HuH-7.5 (cell line): ENCODE results near the gene ITPK1.
"Not testable (repeated sequence)": the region's sequence is repeated elsewhere in the genome, so short reads cannot be mapped to it uniquely, and the experiment has no call there.

Experiments
- DNase-seq: peaks from one replicate; pipeline ENCODE4 v3.0.0; 2011; ENCODE audit warnings: low spot score

ITPK1 gene

DNA sequence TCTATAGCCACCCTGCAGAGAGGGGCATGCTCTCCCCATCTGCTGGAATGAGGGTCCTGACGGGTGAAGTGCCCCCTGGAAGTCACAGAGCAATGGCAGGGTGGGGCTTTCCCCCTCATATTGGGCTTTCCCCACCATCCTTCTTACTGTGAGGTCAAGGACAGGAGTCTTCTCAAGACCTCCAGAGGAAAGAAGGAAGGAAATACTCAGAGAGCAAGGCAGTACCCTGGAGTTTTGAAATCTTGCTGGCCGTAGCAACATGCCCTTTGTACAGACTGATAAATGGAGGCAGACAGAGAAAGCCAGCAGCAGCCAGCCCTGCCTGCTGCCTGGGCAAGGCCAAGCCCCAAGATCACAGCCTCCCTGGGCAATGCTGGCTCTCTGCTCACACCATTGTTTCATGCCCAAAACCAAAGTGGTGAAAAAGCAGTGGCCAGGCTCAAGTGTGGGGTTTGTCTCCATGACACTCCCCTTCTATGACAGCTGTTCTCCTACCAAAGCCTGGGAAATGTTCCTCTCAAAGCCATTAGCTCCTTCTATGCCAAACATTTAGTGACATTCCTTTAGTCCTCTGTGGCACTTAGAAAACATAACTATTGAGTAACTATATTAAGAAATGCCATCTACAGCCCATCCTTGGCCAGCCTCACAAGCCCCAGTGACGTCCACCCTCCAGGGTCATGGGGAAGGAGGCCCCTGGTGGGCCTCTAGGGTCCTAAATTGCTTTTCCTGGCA is 13.2 kb upstream of the ITPK1 start:
- DNase-seq, result no peak

DNA sequence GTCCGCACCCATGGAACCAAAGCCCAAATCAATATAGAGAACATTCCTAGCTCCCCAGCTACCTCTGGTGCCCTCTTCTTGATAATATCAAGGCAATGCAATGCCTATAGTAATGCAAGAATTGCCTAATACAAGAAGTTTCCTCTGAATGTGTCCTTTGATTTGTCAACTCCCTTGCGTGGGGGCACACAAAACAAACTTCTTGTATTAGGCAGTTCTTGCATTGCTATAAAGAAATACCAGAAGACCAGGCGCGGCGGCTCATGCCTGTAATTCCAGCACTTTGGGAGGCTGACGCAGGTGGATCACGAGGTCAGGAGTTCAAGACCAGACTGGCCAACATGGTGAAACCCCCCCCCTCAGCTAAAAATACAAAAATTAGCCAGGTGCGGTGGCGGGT is 10.4 kb upstream of the ITPK1 start:
- DNase-seq, result no peak

DNA sequence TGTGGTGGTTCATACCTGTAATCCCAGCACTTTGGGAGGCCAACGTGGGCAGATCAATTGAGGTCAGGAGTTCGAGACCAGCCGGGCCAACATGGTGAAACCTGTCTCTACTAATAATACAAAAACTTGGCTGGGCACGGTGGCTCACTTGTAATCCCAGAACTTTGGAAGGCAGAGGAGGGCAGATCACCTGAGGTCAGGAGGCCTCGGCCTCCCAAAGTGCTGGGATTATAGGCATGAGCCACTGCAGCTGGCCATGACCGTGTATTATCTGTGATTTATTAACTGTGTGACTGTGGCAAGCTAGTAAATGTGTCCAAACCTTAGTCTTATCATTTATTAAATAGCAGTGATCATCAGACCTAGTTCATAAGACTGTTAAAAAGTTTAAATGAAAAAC is 7.1 kb upstream of the ITPK1 start:
- DNase-seq, result no peak

DNA sequence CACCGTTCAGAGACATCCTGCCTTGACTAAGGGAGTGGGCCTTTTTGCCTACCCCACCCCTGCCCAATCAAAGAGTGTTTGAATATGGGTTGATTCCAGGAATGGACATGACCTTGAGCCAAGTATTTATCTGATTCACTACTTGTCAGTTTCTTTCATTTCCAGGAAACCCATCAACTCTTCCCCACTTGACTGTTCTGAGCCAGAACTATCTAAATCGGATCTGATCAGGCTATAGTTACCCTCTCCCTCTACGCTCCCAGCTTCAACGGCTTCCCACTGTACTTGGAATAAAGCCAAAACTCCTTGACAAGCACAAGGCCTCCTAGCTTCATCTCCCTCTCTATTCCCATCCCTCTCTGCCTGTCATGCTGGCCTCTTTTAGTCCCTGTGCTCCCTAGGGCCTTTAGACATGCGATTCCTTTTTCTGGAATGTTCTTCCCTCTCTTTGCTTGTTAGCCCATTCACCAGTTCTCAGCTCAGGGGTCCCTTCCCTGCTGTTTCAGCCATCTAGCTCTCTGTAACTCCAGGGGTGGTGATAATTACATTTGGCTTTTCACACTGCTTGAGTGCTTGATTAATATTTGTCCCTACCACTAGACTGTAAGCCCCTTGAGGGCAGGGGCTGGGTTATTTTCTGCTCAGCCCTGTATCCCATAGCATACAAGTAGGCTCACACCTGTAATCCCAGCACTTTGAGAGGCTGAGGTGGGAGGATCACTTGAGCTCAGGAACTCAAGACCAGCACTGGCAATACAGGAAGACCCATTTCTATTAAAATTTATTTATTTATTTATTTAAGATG is 5.5 kb upstream of the ITPK1 start:
- no peak for DNase-seq

DNA sequence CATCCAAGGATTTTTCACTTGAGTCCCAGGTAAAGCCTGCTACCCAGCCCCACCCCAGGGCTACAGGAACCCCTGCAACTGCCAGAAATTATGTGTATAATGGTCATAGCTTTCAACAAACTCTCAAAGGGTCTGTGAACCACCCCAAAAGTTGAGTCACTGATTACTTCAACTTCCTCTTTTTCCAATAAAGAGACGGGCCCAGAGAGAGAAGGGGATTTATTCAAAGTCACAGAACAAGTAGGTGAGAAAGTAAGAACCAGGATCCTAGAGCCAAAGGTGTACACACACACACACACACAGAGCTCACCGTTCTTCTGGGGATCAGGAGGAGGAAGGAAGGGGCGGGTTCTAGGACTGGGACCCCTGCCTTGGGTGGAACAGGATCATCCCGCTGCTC is 4.8 kb upstream of the ITPK1 start:
- DNase-seq, result no peak

DNA sequence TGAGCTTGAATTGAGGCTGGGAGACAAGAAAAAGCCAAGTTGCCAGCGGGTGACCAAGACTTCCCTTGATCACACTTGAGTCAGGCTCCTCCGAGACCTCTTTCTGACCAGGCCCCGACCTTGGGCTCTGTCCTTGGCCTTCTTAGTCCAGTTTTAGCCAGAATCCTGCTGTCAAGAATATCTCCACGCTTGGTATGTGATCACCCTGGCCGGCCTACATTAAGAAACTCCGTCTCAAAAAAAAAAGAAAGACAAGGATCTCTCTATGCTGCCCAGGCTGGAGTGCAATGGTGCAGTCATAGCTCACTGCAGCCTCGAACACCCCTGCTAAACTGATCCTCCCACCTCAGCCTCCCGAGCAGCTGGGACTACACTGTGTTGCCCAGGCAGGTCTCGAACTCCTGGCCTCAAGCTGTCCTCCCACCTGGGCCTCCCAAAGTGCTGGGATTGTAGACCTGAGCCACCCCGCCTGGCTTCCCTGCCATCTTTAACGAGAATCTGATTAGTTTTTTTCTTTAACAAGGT is 1.0 kb upstream of the ITPK1 start:
- DNase-seq, result no peak

DNA sequence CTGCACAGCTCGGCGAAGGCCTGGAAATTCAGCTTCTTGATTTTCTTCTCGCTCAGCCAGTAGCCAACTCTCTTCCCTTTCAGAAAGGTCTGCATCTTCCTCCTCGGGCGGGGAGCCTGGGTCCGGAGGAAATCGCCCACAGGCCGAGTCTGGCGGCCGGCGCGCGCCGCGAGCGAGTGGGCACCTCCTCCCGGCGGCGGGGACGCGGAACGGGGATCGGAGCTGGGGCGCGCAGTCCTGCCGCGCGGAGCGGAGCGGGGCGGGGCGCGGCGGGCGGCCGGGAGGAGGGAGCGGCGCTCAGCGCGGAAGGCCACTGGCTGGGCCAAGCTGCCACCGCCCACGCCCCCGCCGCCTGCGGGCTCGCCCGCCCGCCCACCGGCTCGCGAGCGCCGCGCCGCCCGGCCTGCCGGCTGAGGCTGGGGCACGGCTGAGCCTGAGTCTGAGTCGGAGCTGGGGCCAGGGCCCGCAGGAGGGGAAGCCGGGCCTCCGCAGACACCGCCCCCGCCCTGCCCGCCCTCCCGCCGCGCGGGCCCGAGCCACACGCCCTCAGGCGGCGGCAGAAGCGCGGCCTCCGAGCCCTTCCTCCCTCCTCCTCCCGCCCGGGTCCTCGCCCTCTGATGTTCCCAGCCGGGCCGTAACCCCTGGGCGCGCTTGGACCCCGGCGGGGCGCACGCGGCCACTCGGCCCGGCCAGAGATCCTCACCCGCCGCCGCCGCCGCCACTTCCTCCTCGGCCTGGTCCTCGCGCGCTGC is 480 bp downstream of the ITPK1 start:
- DNase-seq, result peak; percentile 70

DNA sequence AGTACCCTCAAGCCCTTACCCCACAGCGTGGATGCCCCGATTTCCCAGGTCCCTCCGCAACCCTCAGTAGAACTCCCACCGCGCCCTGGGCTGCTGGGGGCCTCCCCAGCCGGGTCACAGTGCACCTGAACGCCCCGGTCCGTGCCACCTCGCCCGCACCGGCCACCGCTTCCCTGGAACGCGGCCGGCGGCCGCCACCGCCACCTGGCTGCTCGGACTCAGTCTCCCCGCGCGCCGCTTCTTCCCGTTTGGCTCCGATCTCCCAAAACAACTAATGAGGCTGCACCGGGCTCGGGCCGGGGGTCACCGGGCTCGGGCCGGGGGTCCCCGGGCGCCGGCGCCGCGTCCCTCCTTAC is 1.0 kb downstream of the ITPK1 start:
- DNase-seq, result no peak

DNA sequence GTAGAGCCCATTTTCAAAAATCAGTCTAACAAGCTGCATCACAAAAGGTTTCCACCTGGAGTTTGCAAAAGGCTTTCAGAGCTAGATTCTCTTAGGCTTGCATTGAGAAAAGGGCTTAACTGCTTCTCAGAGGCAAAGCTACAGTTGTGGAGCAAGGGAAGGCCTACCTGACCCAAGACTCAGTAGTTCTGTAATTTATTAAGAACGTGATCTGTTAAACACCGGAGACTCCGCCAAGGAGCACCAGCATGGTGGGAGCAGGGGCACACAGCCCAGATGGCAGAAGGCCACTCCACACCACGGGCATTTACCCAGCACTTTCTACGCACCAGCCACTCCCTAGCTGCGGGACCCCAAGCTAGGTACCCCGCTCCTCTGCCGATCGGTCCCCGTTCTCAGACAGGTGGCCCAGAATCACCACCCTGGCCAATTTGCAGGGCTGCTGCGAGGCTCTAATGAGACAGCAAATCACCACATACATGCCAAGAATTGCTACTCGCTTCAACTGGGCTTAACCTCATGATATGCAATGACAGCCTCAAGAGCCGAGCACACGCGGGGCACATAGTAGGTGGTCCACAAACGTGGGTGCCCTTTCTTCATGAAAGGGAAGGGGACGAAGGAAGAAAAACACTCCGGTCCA is 1.5 kb downstream of the ITPK1 start:
- no peak for DNase-seq

DNA sequence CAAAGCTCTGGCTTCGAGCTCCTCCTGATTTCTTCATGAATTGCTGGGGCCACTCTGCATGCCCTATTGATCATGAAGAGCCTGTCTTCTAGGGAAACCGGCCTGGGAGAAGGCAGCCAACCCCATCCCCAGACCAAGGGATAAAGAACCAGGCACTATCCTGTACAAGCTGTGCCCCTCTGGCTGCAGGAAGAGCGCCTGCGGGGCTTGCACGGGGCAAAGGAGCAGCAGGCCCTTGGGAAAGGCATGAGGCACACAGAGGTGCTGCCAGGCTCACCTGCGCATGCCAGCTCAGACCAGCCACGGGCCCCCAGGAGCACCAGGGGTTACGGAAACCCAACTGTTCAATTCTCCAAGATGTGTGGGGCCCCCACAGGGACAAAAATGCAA is 2.1 kb downstream of the ITPK1 start:
- no peak for DNase-seq

DNA sequence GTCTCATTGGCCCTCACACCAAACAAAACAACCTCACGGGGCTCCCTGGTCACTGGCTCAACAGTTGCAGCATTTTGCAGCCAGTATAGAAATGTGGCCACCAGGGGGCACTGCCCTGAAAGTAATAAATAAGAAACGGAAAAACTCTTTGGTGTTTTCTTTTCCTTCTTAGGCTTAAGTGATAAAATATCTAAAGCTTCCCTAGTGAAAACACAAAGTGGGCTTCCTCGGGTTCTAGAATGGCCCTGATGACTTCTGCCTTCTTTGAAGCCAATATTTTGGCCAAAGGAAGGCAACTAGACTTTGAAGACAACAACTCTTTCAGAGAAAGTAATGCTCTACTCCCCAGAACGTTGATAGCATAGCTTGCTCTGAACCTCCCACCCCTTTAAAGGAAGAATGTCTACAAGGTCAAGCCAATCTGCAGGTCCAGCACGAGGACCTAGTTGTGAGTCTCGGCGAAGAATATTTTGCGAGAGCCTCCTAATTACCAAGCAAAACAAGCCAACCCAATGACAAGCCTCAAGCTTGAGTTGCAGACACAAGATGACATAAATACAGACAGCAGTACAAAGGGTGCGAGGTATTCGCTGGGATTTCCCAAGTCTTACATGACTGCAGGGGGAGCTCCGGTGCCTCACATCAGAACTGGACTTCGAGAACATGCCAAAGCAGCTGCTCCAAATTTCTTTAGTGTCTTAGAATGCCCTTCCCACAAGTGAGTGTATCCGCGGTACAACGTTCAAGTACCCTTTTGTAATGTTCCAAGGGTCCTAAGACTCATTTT is 2.6 kb downstream of the ITPK1 start:
- DNase-seq, result peak; percentile 76

DNA sequence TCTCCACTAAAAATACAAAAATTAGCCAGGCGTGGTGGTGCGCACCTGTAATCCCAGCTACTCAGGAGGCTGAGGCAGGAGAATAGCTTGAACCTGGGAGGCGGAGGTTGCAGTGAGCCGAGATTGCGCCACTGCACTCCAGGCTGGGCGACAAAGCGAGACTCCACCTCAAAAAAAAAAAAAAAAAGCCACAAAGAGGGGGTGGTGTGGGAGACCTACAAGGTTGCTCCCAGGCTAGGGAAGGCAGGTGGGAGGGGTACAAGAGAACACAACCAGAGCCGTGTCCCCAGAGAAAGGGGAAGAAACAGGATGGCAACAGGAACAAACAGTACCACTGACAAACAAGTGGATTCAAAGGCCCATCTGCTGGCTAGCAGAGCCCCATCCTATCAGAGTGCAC is 4.2 kb downstream of the ITPK1 start:
- not testable (repeated sequence) for DNase-seq

DNA sequence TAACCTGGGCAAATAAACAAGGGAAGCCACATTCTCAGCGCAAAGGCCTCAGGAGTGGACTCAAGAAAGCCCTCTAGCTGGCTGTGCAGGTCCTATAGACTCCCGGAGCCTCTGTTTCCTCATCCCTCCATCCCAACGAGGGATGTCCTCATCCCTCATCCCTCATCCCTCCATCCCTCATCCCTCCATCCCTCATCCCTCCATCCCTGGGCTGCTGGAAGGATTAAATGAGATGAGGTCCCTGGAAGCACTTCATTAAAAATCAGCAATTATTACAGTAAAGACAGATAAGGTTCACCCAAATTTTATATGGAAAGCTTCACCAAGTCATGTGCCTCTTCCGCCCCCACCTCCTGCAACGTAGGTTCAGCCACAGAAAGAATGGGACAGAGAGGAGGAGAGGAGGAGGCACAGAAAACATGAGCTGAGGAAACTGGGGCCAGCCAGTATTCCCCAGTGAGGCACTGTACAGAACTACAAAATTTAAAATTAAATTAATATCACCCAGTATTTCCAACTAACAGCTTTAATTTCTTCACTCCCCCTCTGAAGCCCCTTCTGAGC is 4.8 kb downstream of the ITPK1 start:
- DNase-seq, result no peak

DNA sequence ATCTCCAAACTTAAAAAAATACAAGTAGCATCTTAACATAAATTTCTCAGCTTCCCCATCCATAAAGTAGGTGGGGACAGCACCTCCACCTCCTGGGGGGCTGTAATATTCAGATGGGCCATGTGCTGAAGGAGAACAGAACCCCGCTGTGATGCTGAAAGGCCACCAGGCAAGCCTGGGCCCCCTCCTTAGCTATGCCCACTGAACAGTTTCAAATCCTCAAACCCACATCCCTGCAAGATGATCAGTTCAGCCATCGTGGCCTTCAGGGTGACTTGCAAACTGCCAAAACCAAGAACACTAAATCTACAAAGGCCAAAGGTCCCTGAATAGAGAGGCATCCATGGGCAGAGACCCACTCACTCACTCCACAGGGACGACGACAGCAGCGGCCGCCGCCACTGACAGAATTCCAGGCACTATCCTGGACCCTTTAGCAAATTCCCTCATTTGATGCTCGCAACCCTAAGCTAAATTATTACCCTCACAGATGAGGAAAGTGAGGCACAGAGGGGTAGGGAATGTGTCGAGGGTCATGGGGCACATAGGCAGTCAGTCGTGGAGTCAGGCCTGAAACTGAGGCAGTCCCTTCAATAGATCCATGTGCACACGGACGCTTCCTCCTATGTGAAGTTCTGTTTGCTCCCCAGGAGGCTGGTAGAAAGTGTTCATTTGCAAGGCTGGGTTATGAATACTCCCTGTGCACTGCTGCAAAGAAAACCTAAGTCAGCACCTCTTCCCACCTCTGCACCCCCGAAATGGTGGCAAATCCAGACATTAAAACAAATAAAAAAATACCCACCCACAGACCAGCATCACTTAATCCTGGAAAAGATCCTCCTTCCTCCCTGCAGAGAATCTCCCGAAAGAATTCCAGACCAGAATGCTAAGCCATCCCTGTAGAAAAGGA is 5.9 kb downstream of the ITPK1 start:
- DNase-seq, result no peak

DNA sequence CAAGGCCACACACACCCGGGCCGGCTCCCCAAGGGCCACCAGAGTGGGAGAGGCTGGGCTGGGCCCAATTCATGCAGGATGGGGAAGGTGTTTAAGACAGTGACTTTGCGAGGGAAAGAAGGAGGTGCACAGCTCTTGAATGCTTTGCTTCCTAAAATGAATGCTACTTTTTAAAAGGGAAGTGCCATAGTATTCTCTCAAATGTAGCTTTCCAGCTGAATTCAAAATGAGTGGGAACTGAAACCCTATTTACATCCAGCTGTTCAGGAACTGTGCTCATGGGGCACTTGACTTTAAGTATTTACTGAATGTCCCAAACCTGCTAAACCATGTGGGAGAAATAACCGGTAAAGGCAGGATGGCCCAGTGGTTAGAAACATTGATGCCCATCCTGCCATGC is 7.6 kb downstream of the ITPK1 start:
- no peak for DNase-seq

DNA sequence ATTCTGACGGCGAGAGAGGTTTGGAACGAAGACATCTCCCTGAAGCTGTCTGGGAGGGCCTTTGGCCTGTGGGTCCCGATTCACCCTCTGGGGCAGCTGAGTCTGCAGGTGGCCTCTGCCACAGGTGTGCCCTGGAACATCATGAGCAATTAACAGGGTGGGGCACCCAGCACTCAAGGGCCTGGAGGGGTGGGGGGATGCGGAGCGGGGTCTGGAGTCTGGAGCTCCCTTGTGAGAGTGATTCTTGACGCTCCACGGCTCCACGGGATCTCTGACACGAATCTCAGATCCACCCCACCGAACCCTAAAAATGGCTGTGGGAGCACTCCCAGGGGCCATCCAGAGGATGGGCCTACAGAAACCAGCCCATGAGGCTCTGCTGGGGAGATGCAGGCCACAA is 8.3 kb downstream of the ITPK1 start:
- DNase-seq, result no peak

DNA sequence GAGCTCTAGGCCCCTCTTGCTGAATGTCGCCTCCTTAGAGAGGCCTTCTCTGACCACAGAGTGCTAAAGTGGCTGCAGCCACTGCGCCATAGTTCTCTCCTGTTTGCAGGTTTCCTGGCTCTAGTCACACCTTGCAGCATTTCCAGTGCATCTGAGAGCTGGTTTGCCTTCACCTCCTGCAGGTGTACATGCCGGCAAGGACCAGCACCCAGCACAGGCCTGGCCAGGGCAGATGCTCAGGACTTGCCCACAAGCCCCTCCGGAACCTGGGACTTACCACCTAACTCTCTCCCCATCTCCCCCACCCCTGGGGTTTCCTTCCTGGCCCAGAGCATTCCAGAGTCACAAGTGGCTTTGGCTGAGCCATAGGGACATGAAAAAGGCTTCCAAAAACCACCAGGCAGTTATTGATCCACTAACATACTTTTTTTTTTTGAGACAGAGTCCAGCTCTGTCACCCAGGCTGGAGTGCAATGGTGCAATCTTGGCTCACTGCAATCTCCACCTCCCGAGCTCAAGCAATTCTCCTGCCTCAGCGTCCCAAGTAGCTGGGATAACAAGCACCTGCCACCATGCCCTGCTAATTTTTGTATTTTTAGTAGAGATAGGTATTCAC is 9.1 kb downstream of the ITPK1 start:
- no peak for DNase-seq

DNA sequence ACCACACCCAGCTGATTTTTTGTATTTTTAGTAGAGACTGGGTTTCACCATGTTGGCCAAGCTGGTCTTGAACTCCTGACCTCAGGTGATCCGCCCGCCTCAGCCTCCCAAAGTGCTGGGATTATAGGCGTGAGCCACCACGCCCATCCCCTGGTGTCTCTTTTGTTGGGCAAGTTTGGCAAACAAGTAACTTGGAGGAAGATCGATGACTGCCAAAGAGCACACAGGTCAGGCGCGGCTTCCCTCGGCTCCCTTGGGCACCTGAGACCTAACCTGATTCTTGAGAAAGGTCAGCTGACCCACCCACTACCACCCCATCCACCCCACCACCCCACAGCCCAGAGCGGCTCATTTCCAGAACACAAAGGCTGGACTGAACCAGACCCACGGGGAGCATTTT is 9.9 kb downstream of the ITPK1 start:
- DNase-seq, result not testable (repeated sequence)

DNA sequence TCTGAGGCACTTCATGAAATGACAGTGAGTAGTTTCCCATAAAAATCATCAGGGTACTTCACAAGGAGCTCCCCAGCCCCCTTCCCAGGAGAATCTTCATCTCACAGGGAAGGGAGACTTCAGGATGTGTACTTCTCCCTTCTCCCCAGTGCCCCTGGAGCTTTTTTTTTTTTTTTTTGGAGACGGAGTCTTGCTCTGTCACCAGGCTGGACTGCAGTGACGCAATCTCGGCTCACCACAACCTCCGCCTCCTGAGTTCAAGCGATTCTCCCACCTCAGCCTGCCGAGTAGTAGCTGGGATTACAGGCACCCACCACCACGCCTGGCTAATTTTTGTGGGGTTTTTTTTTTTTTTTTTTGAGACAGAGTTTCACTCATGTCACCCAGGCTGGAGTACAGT is 10.4 kb downstream of the ITPK1 start:
- no peak for DNase-seq

DNA sequence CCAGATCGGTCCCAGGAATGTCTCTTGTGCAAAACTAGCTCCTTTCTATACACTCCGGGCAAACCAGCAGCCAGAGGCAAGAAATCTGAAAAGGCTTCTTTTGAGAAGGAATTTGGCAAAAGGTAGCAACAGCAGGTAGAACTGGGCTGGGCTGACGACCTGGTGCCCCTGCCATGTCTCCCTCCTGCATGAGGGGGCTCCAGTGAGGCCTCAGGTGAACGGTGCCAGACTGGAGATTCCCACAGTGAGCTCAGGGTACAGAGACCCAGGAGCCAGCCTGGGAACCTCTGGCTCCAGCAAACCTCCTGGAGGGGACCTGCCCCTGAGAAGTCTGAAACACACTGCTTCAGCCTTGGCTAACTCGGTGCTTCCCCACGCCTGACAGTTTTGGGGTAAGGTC is 10.8 kb downstream of the ITPK1 start:
- no peak for DNase-seq
